CD4-positive, alpha-beta memory T cell (primary cell): ENCODE measurements around the gene PICALM. TPM values are rescaled to one million over a fixed set of nuclear protein-coding genes. Genes with fewer than 3 reads are reported as not detected.

Source experiments
- CTCF ChIA-PET: fragments of 350-600 bp; sonication (Branson Sonifier 250); formaldehyde crosslinking; loops from one replicate; lab custom pipeline; 2021; ENCODE audit warnings: inconsistent platforms; ENCODE audit not compliant: partially characterized antibody; lab: Charles Lee
- POLR2A ChIA-PET: fragments of 350-600 bp; sonication (Branson Sonifier 250); formaldehyde crosslinking; loops from one replicate; lab custom pipeline; 2021; ENCODE audit not compliant: partially characterized antibody; lab: Charles Lee
- DNase-seq, 5 donors: peaks; one replicate each; pipeline versions ENCODE4 v3.0.0 to v3.0.0-alpha.2; 2020 to 2022; ENCODE audit warnings: mixed read lengths in 1 of 5
- H3K27ac ChIP-seq: one replicate; pipeline ENCODE4 v1.7.0; 2013; ENCODE audit warnings: low read depth, low read length
- H3K27me3 ChIP-seq: 2 replicates; pipeline ENCODE4 v1.7.0; 2013; ENCODE audit warnings: mild to moderate bottlenecking, low read length, moderate library complexity; ENCODE audit not compliant: insufficient read depth
- H3K36me3 ChIP-seq: 2 replicates; pipeline ENCODE4 v1.7.0; 2013; ENCODE audit warnings: mild to moderate bottlenecking, low read length, moderate library complexity; ENCODE audit not compliant: insufficient read depth
- H3K4me1 ChIP-seq: 2 replicates; pipeline ENCODE4 v1.7.0; 2013; ENCODE audit warnings: mild to moderate bottlenecking, low read length, moderate library complexity; ENCODE audit not compliant: insufficient read depth
- H3K4me3 ChIP-seq, 2 donors: one replicate each; pipeline ENCODE4 v1.7.0; 2013; ENCODE audit warnings: low read length in 2 of 2, mild to moderate bottlenecking in 1 of 2
- H3K9me3 ChIP-seq, 2 donors: one replicate each; pipeline ENCODE4 v1.7.0; 2013; ENCODE audit warnings: low read length in 2 of 2, control low read depth in 1 of 2; ENCODE audit not compliant: control insufficient read depth in 1 of 2
- H3K27ac Mint-ChIP-seq, 7 donors: one replicate each; pipeline ENCODE4 v1.8.0; 2020 to 2021; ENCODE audit warnings: mixed read lengths in 7 of 7, mild to moderate bottlenecking in 6 of 7, inconsistent platforms in 3 of 7, moderate library complexity in 3 of 7
- H3K27me3 Mint-ChIP-seq, 2 donors: one replicate each; pipeline ENCODE4 v1.8.0; 2020 to 2021; ENCODE audit warnings: mixed read lengths in 2 of 2
- H3K36me3 Mint-ChIP-seq, 2 donors: one replicate each; pipeline ENCODE4 v1.8.0; 2020 to 2021; ENCODE audit warnings: mixed read lengths in 2 of 2, inconsistent platforms in 1 of 2, mild to moderate bottlenecking in 1 of 2
- H3K4me1 Mint-ChIP-seq, 4 donors: one replicate each; pipeline ENCODE4 v1.8.0; 2020 to 2021; ENCODE audit warnings: mixed read lengths in 4 of 4, mild to moderate bottlenecking in 1 of 4
- H3K4me3 Mint-ChIP-seq, 8 donors: one replicate each; pipeline ENCODE4 v1.8.0; 2020 to 2021; ENCODE audit warnings: mixed read lengths in 8 of 8, mild to moderate bottlenecking in 7 of 8, moderate library complexity in 6 of 8, inconsistent platforms in 3 of 8
- H3K9me3 Mint-ChIP-seq, 8 donors: one replicate each; pipeline ENCODE4 v1.8.0; 2020 to 2021; ENCODE audit warnings: mixed read lengths in 8 of 8, mild to moderate bottlenecking in 5 of 8, inconsistent platforms in 3 of 8, moderate library complexity in 1 of 8
- intact Hi-C: fragments of 100-400 bp; cut with micrococcal nuclease; formaldehyde crosslinking; loops from one replicate; pipeline ENCODE4 v1.15.1; 2023
- polyA plus RNA-seq, 2 donors: library from polyadenylated mRNA; unstranded; fragments of 300-500 nt; fragmentation: Illumina TruSeq; gene quantifications; one replicate each; pipeline ENCODE4 v1.2.3, GENCODE V29; 2021
- total RNA-seq, 2 experiments: library from RNA; stranded (reverse); gene quantifications; one replicate each; pipeline ENCODE4 v1.2.3, GENCODE V29; 2021

Gene PICALM
- total and polyA plus RNA-seq, 4 experiments from 2014 or later = 15.3 to 138 (median 76.8) TPM

GRCh38 chr11:86041975-86042378 lies 26.9 kb downstream of the PICALM start:
- Histone ChIP-seq H3K36me3 (no peaks in the 10 kb centered on the region), H3K27ac (no peak overlapping the region), H3K27me3 (no peaks in the 10 kb centered on the region), H3K9me3 (no peaks in the 10 kb centered on the region), H3K4me1 (peaks cover 58% of the 10 kb centered on the region), H3K4me3 (no peak overlapping the region)
- DNase-seq = peak; percentile 72 to 76 (median 74)
- POLR2A ChIA-PET = interaction anchor here (0.6 to 3.3 kb wide), 10 partner anchors 10 to 252 kb away, joined by 3 to 32 read pairs (median 4); partner anchors contain the start of genes EED and PICALM
- H3K27ac Mint-ChIP-seq = peak overlapping the region; percentile 20 to 84 (median 64)
- peak overlapping the region in 4 of 8 donors; percentile 0 to 35 (median 4) for H3K4me3 Mint-ChIP-seq
- H3K9me3 Mint-ChIP-seq = no peaks in the 10 kb centered on the region
- intact Hi-C loops = loop anchor here (1.0 to 2.0 kb wide), 8 partner anchors 27 to 447 kb away; partner anchors contain the start of genes CCDC83 and PICALM
- H3K36me3 Mint-ChIP-seq = peaks cover 0 to 3% of the 10 kb centered on the region in 2 donors
- H3K4me1 Mint-ChIP-seq = peaks cover 49 to 73% (median 62%) of the 10 kb centered on the region in 4 donors
- H3K27me3 Mint-ChIP-seq = no peaks in the 10 kb centered on the region
- CTCF ChIA-PET = interaction anchor here (0.5 to 4.8 kb wide), 38 partner anchors 9 to 258 kb away, joined by 3 to 173 read pairs (median 5); partner anchors contain the start of genes CCDC83 and PICALM

- Mint-ChIP-seq H3K27ac (peak overlapping the region in 5 of 7 donors; percentile 20 to 84 (median 65)), H3K9me3 (no peaks in the 10 kb centered on the region), H3K4me1 (peaks cover 47 to 70% (median 60%) of the 10 kb centered on the region in 4 donors), H3K4me3 (no peak overlapping the region), H3K36me3 (peaks cover 3 to 4% of the 10 kb centered on the region in 2 donors), H3K27me3 (no peaks in the 10 kb centered on the region)
- ChIA-PET CTCF (interaction anchor here (0.5 to 4.8 kb wide), 34 partner anchors 10 to 259 kb away, joined by 3 to 173 read pairs (median 6); partner anchors contain the start of genes CCDC83 and PICALM), POLR2A (interaction anchor here (0.6 to 3.3 kb wide), 11 partner anchors 9 to 253 kb away, joined by 3 to 32 read pairs (median 3); partner anchors contain the start of genes EED and PICALM)
- H3K4me1 ChIP-seq = peaks cover 51% of the 10 kb centered on the region
- no peak overlapping the region for H3K4me3 ChIP-seq
- no peak for DNase-seq
- H3K9me3 ChIP-seq = no peaks in the 10 kb centered on the region
- H3K27me3 ChIP-seq = no peaks in the 10 kb centered on the region
- H3K36me3 ChIP-seq = no peaks in the 10 kb centered on the region
- intact Hi-C loops = no loop called here
- no peak overlapping the region for H3K27ac ChIP-seq
Observed at GRCh38 chr11:86040919-86041850, 27.7 kb downstream of the PICALM start.

- H3K4me3 ChIP-seq = no peak overlapping the region
- DNase-seq = no peak
- Mint-ChIP-seq H3K36me3 (peaks cover 3 to 4% of the 10 kb centered on the region in 2 donors), H3K4me3 (no peak overlapping the region), H3K27me3 (no peaks in the 10 kb centered on the region), H3K27ac (peak overlapping the region in 2 of 7 donors; percentile 40 to 58), H3K9me3 (no peaks in the 10 kb centered on the region), H3K4me1 (peaks cover 37 to 66% (median 56%) of the 10 kb centered on the region in 4 donors)
- ChIA-PET CTCF (interaction anchor here (0.9 to 2.5 kb wide), 3 partner anchors 9 to 178 kb away, joined by 3 to 23 read pairs (median 5); no protein-coding TSS in a partner anchor), POLR2A (no interaction called here)
- no peaks in the 10 kb centered on the region for H3K9me3 ChIP-seq
- peaks cover 45% of the 10 kb centered on the region for H3K4me1 ChIP-seq
- no peaks in the 10 kb centered on the region for H3K27me3 ChIP-seq
- H3K36me3 ChIP-seq = no peaks in the 10 kb centered on the region
- intact Hi-C loops = no loop called here
- no peak overlapping the region for H3K27ac ChIP-seq
Observed at GRCh38 chr11:86039094-86039493, 29.8 kb downstream of the PICALM start.

GRCh38 chr11:86037743-86038142 lies 31.1 kb downstream of the PICALM start:
- POLR2A ChIA-PET = no interaction called here
- no peaks in the 10 kb centered on the region for H3K27me3 Mint-ChIP-seq

DNA sequence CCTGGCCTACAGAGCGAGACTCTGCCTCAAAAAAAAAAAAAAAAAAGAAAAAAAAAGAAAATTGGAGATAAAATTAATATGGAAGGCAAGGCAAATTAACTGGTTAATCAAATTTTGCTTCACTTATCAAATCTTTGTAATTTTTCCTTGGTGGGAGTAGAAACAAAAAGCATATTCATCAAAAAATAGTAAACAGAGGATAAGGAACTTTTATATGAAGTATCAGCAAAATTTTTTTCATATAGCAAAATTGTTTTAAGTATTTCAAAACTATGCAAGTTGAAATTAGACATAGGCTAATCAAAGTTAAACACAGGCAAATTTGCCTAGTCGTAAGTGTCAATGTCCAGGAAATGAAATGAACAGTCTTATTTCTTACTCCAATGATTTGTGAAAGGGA lies 33.0 kb downstream of the PICALM start:
- Mint-ChIP-seq H3K36me3 (peaks cover 3 to 12% of the 10 kb centered on the region in 2 donors), H3K4me1 (peaks cover 33 to 67% (median 57%) of the 10 kb centered on the region in 4 donors), H3K9me3 (no peaks in the 10 kb centered on the region), H3K4me3 (no peak overlapping the region), H3K27ac (peak overlapping the region in 1 of 7 donors; percentile 33), H3K27me3 (no peaks in the 10 kb centered on the region)
- Histone ChIP-seq H3K4me3 (no peak overlapping the region), H3K36me3 (no peaks in the 10 kb centered on the region), H3K4me1 (peaks cover 34% of the 10 kb centered on the region), H3K27me3 (no peaks in the 10 kb centered on the region), H3K27ac (no peak overlapping the region), H3K9me3 (no peaks in the 10 kb centered on the region)
- DNase-seq = no peak
- CTCF ChIA-PET = no interaction called here
- intact Hi-C loops = no loop called here
- POLR2A ChIA-PET = no interaction called here

More at GRCh38 chr11:86037743-86038142, 31.1 kb downstream of the PICALM start:
- H3K36me3 Mint-ChIP-seq = peaks cover 3 to 4% of the 10 kb centered on the region in 2 donors
- intact Hi-C loops = no loop called here
- peaks cover 33 to 66% (median 55%) of the 10 kb centered on the region in 4 donors for H3K4me1 Mint-ChIP-seq
- no peak overlapping the region for H3K4me3 Mint-ChIP-seq
- H3K27me3 ChIP-seq = no peaks in the 10 kb centered on the region
- H3K27ac ChIP-seq = no peak overlapping the region
- no peak overlapping the region for H3K4me3 ChIP-seq
- no peaks in the 10 kb centered on the region for H3K36me3 ChIP-seq
- CTCF ChIA-PET = interaction anchor here (2.5 kb wide), 1 partner anchor 156 kb away, joined by 23 read pairs; no protein-coding TSS in a partner anchor
- peak overlapping the region in 2 of 7 donors; percentile 13 to 24 for H3K27ac Mint-ChIP-seq
- H3K4me1 ChIP-seq = peaks cover 43% of the 10 kb centered on the region
- no peaks in the 10 kb centered on the region for H3K9me3 ChIP-seq
- no peaks in the 10 kb centered on the region for H3K9me3 Mint-ChIP-seq
- DNase-seq = no peak

- peaks cover 30 to 68% (median 56%) of the 10 kb centered on the region in 4 donors for H3K4me1 Mint-ChIP-seq
- CTCF ChIA-PET = interaction anchor here (7.5 kb wide), 1 partner anchor 7 kb away, joined by 51 read pairs; no protein-coding TSS in a partner anchor
- no peak for DNase-seq
- H3K4me3 Mint-ChIP-seq = peak overlapping the region in 2 of 8 donors; percentile 1 to 15
- Histone ChIP-seq H3K9me3 (no peaks in the 10 kb centered on the region), H3K4me1 (peaks cover 34% of the 10 kb centered on the region), H3K27me3 (no peaks in the 10 kb centered on the region), H3K27ac (no peak overlapping the region), H3K4me3 (no peak overlapping the region), H3K36me3 (peaks cover 4% of the 10 kb centered on the region)
- H3K27me3 Mint-ChIP-seq = no peaks in the 10 kb centered on the region
- intact Hi-C loops = no loop called here
- H3K27ac Mint-ChIP-seq = peak overlapping the region in 3 of 7 donors; percentile 19 to 65 (median 62)
- H3K36me3 Mint-ChIP-seq = peaks cover 3 to 17% of the 10 kb centered on the region in 2 donors
- POLR2A ChIA-PET = no interaction called here
- H3K9me3 Mint-ChIP-seq = no peaks in the 10 kb centered on the region
Observed at GRCh38 chr11:86035164-86035563, 33.7 kb downstream of the PICALM start.
